ENCODE results near the gene CLSTN1.

The CLSTN1 gene

DNA sequence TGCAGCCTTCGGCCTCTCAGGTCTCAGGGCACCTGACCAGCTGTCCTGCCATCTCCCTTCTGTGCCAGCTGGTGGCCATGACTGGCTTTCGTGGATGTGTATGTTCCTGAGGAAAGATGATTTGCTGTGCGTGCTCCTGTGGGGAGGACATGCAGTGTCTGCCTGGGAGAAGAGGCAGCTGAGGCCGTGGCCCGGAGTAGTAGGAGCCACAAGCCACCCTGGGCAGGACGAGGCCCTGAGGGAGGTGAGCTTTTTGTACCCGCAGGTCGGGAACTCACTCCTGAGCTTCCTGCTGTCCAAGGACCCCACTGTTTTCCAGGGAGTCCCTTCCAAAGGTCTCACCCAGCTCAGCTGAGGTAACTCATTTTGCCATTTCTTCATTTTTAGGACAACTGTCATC lies 113.7 kb downstream of the CLSTN1 start:
- DNase-seq: no peak

DNA sequence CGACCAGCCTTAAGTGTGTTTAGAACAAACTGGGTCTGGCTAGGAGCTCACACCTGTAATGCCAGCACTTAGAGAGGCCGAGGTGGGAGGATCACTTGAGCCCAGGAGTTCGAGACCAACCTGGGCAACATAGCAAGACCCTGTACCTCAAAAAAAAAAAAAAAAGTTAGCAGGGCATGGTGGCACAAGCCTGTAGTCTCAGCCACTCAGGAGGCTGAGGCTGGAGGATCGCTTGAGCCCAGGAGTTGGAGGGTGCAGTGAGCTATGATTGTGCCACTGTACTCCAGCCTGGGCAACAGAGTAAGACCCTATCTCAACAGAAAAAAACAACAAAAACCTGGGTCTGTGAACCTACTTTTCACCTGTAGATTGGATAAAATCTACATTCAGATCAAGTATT lies 117.6 kb downstream of the CLSTN1 start:
- no peak for DNase-seq

DNA sequence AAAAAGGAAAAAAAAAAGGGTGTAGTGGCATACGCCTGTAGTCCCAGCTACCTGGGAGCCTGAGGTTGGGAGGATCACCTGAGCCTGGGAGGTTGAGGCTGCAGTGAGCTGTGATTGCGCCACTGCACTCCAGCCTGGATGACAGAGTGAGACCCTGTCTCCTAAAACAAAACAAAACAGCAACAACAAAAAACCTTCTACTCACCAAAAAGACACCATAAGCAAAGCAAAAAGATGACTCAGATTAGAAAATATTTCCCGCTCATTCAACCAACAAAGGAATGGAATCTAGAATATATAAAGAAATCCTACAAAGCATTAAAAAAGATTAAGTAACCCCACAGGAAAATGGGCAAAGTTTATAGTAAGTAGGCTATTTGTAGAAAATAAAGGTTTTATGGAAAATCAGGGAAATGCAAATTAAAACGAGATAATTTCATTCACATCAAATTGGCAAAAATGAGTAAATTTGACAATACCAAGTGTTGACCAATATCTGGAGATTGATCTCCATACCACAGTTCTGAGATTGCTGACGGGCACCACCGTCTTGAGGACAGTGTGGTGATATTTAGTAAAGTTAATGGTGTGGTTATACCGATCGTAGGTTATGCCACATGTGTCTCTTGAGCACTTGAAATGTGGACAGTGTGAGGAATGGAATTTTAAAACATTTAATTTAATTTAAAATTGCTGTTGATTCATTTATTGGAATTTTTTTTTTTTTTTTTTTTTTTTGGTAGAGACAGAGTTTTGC lies 118.2 kb downstream of the CLSTN1 start:
- DNase-seq: no peak

DNA sequence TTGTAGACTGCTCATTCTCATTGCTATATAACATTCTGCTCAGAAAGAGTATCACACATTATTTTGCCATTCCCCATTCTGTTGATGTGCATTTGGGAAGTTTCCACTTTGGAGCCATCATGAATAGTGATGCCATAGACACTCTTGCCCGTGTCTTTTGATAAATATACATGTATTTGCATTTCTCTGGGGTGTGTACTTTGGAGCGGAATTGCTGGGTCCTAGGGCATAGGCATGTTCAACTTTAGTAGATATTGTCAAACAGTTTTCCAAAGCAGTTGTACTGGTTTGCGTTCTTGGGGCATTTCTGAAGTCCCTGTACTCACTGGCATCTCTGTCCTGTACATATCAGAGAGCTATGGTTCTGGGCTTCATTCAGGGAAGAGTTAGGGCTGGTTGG lies 120.1 kb downstream of the CLSTN1 start:
- no peak for DNase-seq

DNA sequence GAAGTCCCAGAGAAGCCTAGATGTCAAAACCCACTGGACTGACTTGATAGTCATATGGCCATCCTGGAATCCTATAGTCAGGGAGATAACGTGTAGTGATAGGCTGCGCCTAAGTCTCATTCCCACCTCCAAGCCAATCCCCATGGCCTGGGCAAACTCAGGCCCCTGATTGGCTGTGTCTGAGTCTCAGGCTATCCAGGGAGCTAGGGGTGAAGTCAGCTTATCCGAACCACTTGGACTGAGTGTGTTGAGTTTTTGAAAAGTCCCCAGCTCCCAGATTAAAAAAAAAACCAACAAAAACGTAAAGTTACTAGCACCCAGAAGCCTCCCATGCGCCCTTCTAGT lies 120.6 kb downstream of the CLSTN1 start:
- no peak for DNase-seq

DNA sequence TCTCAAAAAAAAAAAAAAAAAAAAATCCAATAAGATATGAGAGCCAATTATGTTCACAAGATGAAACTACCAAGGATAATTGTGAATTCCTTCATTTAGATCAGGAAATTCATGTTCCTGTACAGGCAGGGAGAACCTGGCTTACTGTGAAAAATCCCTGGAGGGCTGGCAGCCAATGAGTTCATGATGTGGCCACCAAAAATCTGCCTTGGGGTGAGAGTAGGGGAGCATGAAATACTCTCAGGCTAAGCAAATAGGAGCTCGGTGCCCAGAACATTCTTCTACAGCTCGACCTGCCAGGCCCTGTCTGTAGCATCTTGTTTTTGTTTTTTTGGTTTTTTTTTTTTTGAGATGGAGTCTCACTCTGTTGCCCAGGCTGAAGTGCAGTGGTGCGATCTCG lies 122.1 kb downstream of the CLSTN1 start:
- DNase-seq: no peak

DNA sequence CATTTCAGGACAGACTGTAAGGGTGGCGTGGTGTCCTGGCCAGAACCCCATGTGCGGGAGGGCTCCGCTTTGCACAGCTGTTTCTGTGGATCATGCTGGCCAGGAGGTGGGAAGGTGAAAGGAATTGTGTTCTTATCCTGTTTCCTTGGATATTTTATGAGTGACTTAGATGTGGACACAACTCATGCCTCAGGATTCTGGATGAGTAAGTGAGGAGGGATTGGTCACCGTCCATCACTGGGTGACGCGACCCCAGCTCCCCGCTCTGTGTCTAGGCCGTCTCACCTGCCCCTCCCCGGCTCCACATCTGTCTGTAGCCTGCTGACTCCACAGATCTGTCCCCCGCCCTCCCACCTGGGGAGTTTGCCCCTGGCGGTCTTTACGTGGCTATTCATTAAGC lies 123.4 kb downstream of the CLSTN1 start:
- no peak for DNase-seq

DNA sequence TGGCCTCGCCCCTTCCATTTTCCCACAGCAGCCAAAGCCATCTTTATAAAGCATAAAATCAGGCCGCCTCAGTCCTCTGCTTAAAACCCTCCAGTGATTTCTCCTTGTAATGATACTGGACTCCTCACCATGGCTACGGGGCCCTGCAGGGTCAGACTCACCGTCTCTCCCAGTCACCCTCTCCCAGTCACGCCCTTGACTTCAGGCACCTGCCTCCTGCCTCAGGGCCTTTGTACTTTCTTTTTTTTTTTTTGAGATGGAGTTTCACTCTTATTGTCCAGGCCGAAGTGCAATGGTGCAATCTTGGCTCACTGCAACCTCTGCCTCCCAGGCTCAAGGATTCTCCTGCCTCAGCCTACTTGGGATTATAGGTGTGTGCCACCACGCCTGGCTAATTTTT lies 124.4 kb downstream of the CLSTN1 start:
- no peak for DNase-seq

DNA sequence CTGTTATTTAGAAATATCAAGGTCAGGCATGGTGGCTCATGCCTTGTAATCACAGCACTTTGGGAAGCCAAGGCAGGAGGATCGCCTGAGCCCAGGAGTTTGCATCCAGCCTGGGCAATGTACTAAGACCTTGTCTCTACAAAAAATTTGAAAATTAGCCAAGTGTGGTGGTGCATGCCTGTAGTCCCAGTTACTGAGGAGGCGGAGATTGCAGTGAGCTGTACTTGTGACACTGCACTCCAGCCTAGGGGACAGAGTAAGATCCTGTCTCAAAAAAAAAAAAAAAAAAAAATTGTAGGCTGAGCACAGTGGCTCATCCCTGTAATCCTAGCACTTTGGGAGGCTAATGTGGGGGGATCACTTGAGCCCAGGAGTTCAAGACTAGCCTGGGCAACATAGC lies 127.0 kb downstream of the CLSTN1 start:
- no peak for DNase-seq

DNA sequence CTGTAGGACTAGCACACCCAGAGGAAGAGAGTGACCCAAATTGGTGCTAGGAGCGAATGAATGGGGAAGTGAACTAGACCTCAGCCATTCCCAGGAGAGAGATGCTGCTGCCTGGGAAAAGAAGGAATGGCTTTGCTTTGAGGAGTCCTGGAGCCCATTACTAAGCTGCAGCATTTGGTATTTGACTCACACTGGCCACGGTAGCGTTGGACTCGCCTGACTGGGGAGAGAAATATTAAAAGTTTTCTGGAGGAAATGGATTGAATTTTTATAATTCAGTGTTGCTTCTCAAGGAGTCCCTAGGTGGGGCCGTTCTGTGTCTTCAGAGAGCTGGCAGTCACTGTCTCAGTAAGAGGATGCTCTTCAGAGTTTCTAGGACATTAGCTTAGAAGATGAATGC lies 132.1 kb downstream of the CLSTN1 start:
- no peak for DNase-seq

DNA sequence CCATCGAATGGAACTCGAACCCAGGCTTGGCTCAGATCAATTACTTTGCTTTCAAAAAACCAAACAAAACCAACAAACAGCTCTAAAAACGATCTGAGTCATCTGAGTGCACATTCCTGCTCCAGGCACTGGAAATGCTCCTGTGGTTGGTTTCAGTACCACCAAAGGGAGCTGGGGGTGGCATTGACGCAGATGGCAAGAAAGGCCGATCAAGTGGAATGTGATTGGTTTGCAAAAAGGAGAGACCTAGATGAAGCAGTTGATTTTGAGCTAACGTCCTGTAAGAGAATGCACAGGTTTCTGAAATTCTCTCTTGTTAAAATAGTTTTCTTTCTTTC lies 132.7 kb downstream of the CLSTN1 start:
- no peak for DNase-seq

DNA sequence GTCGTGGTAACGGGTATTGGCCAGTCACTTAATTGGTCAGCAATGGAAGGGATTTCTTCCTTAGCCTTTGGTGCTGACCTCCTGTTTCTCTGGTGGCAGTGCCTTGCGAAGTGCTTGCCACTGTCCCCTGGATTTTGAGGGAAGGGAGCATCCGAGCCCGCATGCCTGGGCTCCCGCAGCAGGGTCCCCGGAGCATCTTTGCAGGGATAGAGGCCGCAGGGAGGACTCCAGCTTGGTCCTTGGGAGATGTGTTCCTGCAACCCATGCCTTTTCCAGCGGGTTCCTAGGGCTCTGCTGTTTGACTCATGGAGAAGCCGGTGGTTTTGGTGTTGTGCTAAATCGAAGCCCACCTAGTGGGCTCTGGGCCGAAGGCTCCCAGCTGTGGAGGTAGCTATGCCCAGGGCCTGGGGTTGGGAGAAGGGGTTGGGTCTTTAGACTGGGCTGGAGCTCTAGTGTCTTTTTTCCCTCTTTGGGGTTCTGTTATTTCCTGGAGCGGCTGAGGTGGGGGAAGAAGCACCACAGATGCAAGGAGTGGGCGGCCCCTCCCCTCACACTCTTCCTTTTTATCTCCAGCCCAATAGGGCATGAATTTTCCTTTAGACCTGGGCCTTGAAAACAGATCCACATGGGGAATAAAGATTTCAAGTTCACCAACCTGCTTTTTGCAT lies 133.2 kb downstream of the CLSTN1 start:
- DNase-seq: no peak

DNA sequence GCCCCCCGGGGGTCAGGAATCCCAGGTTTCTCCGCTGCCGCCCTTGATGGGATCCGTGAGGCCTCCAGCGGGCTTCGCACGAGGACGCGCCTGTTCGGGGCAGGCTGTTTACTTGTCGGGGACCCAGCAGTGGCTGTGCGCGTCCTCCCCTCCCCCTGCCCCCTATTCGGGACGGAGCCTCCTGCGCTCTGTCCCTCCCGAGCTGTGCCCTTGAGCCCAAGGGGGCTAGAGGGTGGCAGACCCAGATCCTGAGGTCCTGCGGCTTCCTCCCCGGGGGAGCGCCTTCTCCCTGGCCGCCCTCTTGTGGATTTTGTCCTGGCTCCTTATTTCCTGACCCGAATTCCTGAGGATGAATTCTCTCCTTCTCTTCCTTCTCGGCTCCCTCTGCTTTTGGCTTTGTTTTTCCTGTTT lies 133.8 kb downstream of the CLSTN1 start:
- DNase-seq: peak; percentile 63

DNA sequence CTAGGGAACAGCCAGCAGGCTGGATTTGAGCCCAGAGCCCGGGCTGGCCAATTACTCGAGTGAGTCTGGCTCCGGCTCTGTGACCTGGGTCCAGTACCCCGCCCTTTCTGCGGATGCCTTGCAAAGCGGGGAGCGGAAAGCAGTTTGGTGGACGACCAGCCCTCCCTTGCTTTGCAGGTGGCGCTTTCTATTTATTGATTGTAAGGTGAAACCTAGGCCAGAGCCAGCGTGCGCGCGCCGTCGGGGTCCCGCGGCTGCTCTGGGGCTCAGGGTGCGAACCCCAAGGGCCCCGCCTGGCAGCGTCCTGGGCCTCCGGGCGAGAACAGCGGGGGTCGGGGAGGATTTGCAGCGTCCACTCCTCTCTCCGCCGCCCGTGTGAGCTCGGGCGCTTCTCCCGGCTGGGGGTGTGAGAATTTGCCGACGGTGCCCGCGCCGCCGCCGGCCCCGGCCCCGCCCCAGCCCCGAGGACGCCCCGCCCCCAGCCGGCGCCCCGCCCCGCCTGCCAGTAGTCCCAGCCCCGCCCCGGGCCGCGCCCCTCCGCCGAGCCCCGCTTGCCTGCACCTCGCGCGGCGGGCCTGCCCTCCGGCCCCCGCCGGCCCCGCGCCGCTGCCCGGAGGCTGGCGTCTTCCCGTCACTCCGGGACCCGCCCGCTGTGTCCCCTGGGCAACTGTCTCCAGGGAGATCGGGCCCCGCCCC lies 134.6 kb downstream of the CLSTN1 start:
- DNase-seq: peak; percentile 100

DNA sequence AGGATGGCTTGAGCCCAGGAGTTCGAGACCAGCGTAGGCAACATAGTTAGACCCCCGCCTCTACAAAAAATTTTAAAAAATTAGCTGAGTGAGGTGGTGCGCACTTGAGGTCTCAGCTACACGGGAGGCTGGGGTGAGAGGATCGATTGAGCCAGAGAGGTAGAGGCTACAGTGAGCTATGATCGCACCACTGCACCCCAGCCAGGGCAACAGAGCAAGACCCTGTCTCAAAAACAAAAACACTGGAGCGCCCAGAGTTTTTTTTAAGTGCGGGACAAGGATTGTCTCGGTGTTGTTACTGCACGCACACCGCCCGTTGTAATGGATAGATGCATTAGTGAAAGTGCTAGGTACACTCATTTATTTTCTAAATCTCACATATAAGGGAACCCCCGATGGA lies 135.2 kb downstream of the CLSTN1 start:
- DNase-seq: no peak

DNA sequence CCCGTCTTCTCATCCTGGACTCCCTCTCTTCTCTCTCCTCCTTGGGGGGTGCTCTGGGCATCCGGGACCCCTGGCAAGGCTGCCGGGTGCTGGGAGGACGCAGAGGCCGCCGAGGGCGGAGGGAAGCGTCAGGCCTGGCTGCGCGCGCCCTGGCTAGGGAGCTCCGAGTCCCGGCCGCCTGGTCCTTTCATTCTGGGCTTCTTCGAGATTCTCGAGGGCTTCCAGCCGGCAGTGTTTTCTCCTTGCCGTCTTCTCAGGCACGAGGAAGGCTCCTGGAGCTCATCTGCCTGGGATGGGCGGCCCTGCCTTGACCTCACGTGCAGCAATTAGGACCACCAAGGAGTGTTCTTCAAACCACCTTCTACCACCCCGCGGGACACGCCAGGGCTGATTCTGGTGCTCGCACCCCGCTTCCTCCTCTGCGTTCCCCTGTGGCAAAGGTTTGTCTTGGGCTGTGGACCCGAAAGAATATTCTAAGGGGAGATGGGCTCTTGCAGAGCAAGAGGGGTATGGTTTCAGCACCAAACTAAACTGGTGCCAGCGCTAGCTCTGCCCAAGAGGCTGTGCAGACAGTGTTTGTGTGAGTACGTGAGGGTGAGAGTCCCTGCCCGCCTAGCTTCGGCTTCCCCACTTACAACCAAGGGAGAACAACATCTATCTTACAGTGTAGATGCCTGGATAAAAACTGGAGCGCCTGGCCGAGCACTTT lies 135.7 kb downstream of the CLSTN1 start:
- DNase-seq: peak; percentile 87

DNA sequence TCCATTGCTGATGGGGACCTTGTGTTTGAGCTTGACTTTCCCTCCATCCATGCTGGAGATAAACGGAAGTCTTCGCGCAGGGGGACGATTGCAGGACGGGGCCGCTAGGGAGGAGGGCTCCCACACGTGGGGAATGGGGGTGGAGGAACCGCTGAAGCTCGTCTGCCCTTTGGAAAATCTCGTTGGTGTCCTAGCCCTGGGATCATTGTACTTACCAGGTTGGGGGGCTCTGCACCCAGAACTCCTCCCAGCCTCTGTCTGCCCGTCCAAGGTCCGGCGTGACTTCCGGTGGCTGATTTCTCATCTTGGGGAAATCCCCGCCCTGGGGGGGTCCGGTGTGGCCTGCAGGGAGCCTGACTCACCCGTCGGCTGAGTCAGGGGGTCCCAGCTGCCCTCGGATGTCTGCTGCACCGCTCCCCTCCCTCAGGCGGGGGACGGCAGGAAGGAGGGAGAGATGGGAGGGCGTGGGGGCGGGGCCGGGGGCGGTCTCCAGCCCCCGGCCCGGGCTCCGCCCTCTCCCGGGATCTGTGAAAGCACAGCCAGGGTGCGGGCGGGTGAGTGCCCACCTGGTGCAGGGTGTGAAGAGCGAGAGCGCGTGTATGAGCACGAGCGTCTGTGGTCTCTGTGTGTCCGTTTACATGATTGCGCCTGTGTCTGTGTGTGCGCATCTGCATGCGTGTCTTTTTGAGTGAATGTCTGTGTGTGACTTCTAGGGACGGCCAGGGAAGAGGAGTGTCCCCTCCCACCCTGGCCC lies 136.5 kb downstream of the CLSTN1 start:
- DNase-seq: peak; percentile 95

DNA sequence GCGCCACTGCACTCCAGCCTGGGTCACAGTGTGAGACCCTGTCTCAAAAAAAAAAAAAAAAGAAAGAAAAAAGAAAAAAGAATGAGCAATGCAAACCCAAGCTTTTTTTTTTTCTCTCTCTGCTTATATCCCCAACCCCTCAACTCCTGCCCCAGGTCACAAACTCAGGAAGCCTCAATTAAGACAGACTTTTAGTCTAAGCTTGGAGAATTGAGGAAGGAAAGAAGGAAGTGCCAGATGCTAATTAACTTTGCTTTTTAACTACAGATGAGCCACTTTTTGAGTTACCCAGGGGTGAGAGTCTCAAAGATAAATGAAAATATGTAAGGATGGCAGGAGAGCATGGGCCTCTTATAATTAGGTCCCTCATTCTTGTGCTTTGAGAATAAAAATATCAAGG lies 139.0 kb downstream of the CLSTN1 start:
- no peak for DNase-seq

DNA sequence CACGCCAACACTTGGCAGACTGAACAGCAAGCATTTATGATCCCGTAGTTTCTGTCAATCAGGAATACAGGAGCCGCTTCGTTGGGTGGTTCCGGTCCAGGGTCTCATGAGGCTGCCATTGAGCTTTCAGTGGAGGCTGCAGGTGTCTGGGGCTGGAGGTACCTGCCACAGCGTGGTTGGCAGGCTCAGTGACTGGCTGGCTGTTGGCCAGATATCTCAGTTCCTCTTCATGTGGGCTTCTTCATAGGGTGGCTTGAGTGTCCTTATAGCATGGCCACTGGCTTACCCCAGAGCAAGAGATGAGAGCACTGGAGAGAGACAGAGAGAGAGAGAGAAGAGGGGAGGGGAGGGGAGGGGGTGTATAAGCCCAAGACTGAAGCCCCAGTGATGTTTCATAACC lies 142.9 kb downstream of the CLSTN1 start:
- no peak for DNase-seq

DNA sequence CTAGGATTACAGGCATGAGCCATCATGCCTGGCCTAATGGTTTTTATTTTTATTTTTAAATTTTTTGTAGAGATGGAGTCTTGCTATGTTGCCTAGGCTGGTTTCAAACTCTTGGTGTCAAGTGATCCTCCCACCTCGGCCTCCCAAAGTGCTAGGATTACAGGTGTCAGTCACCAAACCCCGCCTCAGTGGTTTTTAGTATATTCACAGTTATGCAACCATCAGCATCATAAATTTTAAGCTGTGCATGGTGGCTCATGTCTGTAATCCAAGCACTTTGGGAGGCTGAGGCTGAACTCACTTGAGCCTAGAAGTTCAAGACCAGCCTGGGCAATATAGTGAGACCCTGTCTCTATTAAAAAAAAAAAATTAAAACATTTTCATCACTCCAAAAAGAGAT lies 143.7 kb downstream of the CLSTN1 start:
- DNase-seq: no peak
